IgD-negative memory B cell (primary cell): ENCODE results near the gene CLEC2A. TPM values are rescaled to one million over a fixed set of nuclear protein-coding genes. Genes with fewer than 3 reads are reported as not detected.

ENCODE experiments used
- polyA plus RNA-seq: library from polyadenylated mRNA; unstranded; fragments of 300-500 nt; fragmentation: Illumina TruSeq; gene quantifications from one replicate; pipeline ENCODE4 v1.2.3, GENCODE V29; 2021

CLEC2A gene
- polyA plus RNA-seq, 1 donor from 2014 or later: not detected

Other genes with a start within 250 kb of the CLEC2A start
- gene CLECL1, start 199.3 kb downstream of the CLEC2A start, polyA plus RNA-seq: 168 TPM
- 177 TPM for gene CD69, start 171.5 kb downstream of the CLEC2A start, polyA plus RNA-seq
- 3.0 TPM for gene KLRF1, start 104.9 kb downstream of the CLEC2A start, polyA plus RNA-seq
- 11.4 TPM for gene CLEC2B, start 63.0 kb downstream of the CLEC2A start, polyA plus RNA-seq
- not detected for gene KLRF2, start 50.9 kb downstream of the CLEC2A start, polyA plus RNA-seq
- gene CLEC12A, start 39.0 kb upstream of the CLEC2A start, polyA plus RNA-seq: 0.55 TPM
- not detected for gene CLEC1B, start 66.8 kb upstream of the CLEC2A start, polyA plus RNA-seq
- not detected for gene CLEC12B, start 78.3 kb upstream of the CLEC2A start, polyA plus RNA-seq
- not detected for gene CLEC9A, start 98.3 kb upstream of the CLEC2A start, polyA plus RNA-seq
- gene CLEC1A, start 166.6 kb upstream of the CLEC2A start, polyA plus RNA-seq: not detected
- gene CLEC7A, start 197.8 kb upstream of the CLEC2A start, polyA plus RNA-seq: 1.9 TPM
- gene OLR1, start 239.8 kb upstream of the CLEC2A start, polyA plus RNA-seq: not detected
- gene TMEM52B, start 246.7 kb upstream of the CLEC2A start, polyA plus RNA-seq: not detected